ENCODE results near the gene FZD10. TPM values are rescaled to one million over a fixed set of nuclear protein-coding genes. Genes with fewer than 3 reads are reported as not detected.

The FZD10 gene
- total RNA-seq, 4 donors from 2014 or later = 0.17 to 0.94 TPM; not detected in 2

GRCh38 chr12:130155416-130156073 is 6.7 kb upstream of the FZD10 start:
- no peak for TF ChIP-seq CTCF (IDR thresholded peaks at IDR 0.05; ENCODE audit: low read depth)

GRCh38 chr12:130156652-130157275 is 5.5 kb upstream of the FZD10 start:
- TF ChIP-seq CTCF (IDR thresholded peaks at IDR 0.05; ENCODE audit: low read depth) = no peak

- no peak for TF ChIP-seq CTCF (IDR thresholded peaks at IDR 0.05; ENCODE audit: low read depth)
Observed at GRCh38 chr12:130157998-130158753, 4.1 kb upstream of the FZD10 start.

GRCh38 chr12:130158754-130159059 is 3.6 kb upstream of the FZD10 start:
- no peak for TF ChIP-seq CTCF (IDR thresholded peaks at IDR 0.05; ENCODE audit: low read depth)

- no peak for TF ChIP-seq CTCF (IDR thresholded peaks at IDR 0.05; ENCODE audit: low read depth)
Observed at GRCh38 chr12:130160306-130160705, 2.0 kb upstream of the FZD10 start.

GRCh38 chr12:130160711-130161231 is 1.5 kb upstream of the FZD10 start:
- TF ChIP-seq CTCF (IDR thresholded peaks at IDR 0.05; ENCODE audit: low read depth) = no peak
